GM10266 (cell line): ENCODE data around the gene ZNF804A.

Experiments
- DNase-seq: peaks from one replicate; pipeline ENCODE4 v3.0.0; 2012; ENCODE audit errors: extremely low spot score
- TF ChIP-seq, protein P1 (sequence below): IDR thresholded peaks from 2 replicates; pipeline ENCODE4 v1.5.1; 2012; ENCODE audit warnings: mild to moderate bottlenecking, low read depth; ENCODE audit not compliant: control insufficient read depth, insufficient read depth; ENCODE audit errors: missing control alignments

The ZNF804A gene

DNA sequence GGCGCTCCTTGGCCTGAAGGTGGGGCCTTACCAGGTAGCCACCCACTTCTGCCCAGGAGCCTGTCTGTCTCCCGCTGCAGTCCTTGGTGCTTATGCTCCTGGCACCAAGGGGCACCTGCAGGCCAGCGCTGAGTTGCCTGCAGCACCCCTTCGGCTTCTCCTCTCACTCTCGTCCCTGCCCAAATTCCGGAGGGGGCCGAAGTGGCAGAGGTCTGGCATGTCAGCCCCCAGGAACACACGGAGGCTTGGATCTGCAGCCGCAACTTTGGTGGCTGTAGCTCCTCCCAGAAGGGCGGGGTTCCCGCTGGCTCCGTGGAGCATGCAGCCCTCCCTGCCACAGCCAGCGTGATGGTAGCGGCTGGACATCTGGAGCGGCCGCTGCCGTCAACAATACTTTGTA is 37.7 kb upstream of the ZNF804A start:
- TF ChIP-seq, protein P1, sequence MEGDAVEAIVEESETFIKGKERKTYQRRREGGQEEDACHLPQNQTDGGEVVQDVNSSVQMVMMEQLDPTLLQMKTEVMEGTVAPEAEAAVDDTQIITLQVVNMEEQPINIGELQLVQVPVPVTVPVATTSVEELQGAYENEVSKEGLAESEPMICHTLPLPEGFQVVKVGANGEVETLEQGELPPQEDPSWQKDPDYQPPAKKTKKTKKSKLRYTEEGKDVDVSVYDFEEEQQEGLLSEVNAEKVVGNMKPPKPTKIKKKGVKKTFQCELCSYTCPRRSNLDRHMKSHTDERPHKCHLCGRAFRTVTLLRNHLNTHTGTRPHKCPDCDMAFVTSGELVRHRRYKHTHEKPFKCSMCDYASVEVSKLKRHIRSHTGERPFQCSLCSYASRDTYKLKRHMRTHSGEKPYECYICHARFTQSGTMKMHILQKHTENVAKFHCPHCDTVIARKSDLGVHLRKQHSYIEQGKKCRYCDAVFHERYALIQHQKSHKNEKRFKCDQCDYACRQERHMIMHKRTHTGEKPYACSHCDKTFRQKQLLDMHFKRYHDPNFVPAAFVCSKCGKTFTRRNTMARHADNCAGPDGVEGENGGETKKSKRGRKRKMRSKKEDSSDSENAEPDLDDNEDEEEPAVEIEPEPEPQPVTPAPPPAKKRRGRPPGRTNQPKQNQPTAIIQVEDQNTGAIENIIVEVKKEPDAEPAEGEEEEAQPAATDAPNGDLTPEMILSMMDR, result no peak
- DNase-seq, result no peak

DNA sequence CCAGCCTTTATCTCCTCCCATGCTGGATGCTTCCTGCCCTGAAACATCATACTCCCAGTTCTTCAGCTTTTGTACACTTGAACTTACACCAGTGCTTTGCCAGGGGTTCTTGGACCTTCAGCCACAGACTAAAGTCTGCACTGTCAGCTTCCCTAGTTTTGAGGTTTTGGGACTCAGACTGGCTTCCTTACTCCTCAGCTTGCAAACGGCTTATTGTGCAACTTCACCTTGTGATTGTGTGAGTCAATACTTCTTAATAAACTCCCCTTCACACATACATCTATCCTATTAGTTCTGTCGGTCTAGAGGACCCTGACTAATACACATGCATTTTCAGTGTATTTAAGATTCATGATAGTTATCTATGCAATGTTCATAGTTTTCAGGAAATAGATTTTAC is 35.8 kb upstream of the ZNF804A start:
- TF ChIP-seq, protein P1, result no peak
- DNase-seq, result no peak

GRCh38 chr2:184564092-184564491 is 34.2 kb upstream of the ZNF804A start:
- TF ChIP-seq, protein P1, result no peak
- no peak for DNase-seq

DNA sequence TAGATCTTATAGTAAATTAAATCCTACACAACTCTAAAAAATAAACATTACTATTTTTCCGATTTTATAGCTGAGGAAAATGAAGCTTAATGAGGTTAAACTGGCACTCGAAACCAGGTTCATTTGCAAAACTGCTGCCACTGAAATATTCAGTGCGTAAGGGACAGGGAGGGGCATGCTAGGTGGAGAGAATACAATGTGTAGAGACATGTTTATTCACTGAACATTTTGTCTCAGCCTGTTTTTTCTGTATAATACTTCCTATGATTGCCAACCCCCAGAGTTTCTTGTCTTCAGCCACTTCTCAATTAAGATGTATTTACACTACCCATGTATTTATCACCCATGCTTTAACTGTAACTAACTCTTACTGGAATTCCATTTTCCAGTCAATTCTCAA is 31.6 kb upstream of the ZNF804A start:
- TF ChIP-seq, protein P1, result no peak

DNA sequence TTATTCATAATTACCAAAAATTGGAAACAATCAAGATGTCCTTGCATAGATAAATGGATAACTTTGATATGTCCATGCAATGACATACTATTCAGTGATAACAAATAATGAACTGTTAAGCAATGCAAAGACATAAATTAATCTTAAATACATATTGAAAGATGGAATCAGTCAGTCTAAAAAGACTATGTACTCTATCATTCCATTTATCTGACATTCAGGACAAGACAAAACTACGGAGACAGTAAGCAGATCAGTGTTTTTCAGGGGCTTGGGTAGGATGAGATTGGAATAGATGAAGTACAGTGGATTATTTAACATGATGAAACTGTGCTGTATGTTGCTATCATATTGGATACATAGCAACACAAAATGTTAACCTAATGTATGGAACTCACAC is 21.3 kb upstream of the ZNF804A start:
- no peak for DNase-seq
- TF ChIP-seq, protein P1, result no peak

More for the DNA sequence above, 31.6 kb upstream of the ZNF804A start:
- DNase-seq, result no peak

DNA sequence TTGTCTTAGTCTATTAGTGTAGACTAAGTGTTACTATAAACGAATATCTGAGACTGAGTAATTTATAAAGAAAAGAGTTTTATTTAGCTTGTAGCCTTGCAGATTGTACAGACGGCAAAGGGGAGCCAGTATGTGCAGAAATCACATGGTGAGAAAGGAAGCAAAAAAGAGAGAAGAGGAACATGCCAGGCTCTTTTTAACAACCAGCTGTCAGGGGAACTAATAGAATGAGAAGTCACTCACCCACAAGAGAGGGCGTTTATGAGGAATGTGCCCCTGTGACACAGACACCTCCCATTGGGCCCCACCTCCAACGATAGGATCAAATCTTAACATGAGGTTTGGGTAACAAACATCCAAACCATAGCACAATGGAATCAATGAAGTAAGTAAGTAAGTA is 20.6 kb upstream of the ZNF804A start:
- TF ChIP-seq, protein P1, result no peak
- no peak for DNase-seq

DNA sequence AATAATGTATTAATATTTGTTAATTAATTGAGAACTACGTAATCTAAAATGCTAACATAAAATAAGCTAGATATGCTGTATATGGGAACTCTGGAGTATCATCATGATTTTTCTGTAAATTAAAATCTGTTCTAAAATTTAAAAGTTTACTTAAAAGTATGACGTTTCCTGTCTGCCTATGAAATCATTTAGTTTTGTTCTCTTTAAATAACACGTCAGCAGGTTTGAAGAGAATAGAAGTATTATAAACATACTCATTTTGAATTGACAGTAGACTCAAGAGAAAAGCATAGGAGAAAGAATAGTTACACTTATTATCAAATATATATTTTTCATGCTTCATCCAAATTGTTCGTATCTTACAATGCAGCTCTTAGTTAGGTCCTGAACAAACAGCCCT is 19.1 kb upstream of the ZNF804A start:
- no peak for DNase-seq
- TF ChIP-seq, protein P1, result no peak
